ENCODE data around the gene DNAJC28. TPM values are rescaled to one million over a fixed set of nuclear protein-coding genes. Genes with fewer than 3 reads are reported as not detected.

Gene DNAJC28
- total RNA-seq, 1 experiment from 2014 or later, result 3.4 TPM

DNA sequence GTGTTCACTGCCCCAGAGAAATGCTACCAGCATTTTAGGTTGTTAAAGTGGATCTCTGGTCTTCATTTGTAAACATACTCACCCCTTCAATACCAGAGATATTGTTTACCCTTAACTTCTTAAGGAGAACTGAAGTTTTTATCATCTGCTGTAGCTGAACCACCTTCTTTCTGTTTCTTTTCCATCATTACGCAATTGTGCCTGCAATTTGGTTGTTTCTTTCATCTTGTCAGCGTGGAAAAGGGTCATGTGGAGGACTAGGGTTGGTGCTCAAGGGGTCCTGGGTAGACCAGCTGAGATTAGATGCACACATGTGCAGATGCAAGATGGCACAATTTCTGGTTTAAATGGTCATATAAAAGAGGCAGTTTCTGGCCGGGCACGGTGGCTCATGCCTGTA, 27.4 kb upstream of the DNAJC28 start:
- Mint-ChIP-seq H3K9me3 (no peaks in the 10 kb centered on the region), H3K4me3 (no peak overlapping the region), H3K36me3 (ENCODE audit: insufficient read depth in 1 of 3, low read depth in 3 of 3) (peaks cover 45 to 74% (median 67%) of the 10 kb centered on the region in 3 experiments; a peak in 6 of 7 replicates), H3K27me3 (ENCODE audit: low read depth) (no peaks in the 10 kb centered on the region), H3K27ac (peak overlapping the region in 1 of 3 experiments; percentile 23; a peak in 1 of 7 replicates), H3K4me1 (no peaks in the 10 kb centered on the region)
- Histone ChIP-seq H4K5ac (ENCODE audit: insufficient read length, low read depth, low read length) (no peak overlapping the region), H3K56ac (ENCODE audit: insufficient read length, low read depth, low read length) (no peak overlapping the region), H3K23ac (ENCODE audit: insufficient read length, low read depth, low read length) (no peak overlapping the region), H3K9me3 (ENCODE audit: control insufficient read depth, low read depth, low read length) (no peaks in the 10 kb centered on the region), H2AFZ (ENCODE audit: low read length) (no peak overlapping the region), H3K27me3 (ENCODE audit: insufficient read depth, low read length) (no peaks in the 10 kb centered on the region), H2BK15ac (ENCODE audit: low read depth, low read length) (no peak overlapping the region), H3K4me1 (ENCODE audit: insufficient read depth, low read length) (no peaks in the 10 kb centered on the region), H4K91ac (ENCODE audit: insufficient read length, low read depth, low read length) (no peak overlapping the region), H3K4ac (ENCODE audit: low read depth, low read length) (no peak overlapping the region), H4K8ac (replicated peaks; ENCODE audit: insufficient read length, low read depth, low read length) (no peak overlapping the region), H3K4me2 (ENCODE audit: insufficient read depth, insufficient read length, low read length) (no peak overlapping the region), H2BK120ac (ENCODE audit: low read depth, low read length, poor library complexity, severe bottlenecking) (no peak overlapping the region), H3K79me1 (ENCODE audit: insufficient read depth, low read depth, low read length, poor library complexity, severe bottlenecking) (no peaks in the 10 kb centered on the region), H4K20me1 (ENCODE audit: control insufficient read depth, insufficient read depth, insufficient read length) (no peaks in the 10 kb centered on the region), H2BK5ac (ENCODE audit: insufficient read length, low read length) (no peak overlapping the region), H3K14ac (ENCODE audit: insufficient read depth, low read length) (no peak overlapping the region), H3K79me2 (ENCODE audit: insufficient read depth, low read length) (no peaks in the 10 kb centered on the region), H3K18ac (ENCODE audit: insufficient read length, low read depth, low read length) (no peak overlapping the region), H3T11ph (ENCODE audit: low read length) (no peak overlapping the region), H3K9ac (ENCODE audit: extremely low read depth, insufficient read length, low read length) (no peak overlapping the region), H2BK20ac (ENCODE audit: low read depth, low read length, poor library complexity, severe bottlenecking) (no peak overlapping the region), H2AK5ac (ENCODE audit: insufficient read length, low read length) (no peak overlapping the region), H2BK12ac (ENCODE audit: insufficient read length, low read depth, low read length) (no peak overlapping the region), H3K27ac (ENCODE audit: insufficient read length, low read depth, low read length) (no peak overlapping the region), H3K23me2 (ENCODE audit: insufficient read length, low read depth, low read length, poor library complexity, severe bottlenecking) (no peaks in the 10 kb centered on the region)
- TF ChIP-seq, protein P1, sequence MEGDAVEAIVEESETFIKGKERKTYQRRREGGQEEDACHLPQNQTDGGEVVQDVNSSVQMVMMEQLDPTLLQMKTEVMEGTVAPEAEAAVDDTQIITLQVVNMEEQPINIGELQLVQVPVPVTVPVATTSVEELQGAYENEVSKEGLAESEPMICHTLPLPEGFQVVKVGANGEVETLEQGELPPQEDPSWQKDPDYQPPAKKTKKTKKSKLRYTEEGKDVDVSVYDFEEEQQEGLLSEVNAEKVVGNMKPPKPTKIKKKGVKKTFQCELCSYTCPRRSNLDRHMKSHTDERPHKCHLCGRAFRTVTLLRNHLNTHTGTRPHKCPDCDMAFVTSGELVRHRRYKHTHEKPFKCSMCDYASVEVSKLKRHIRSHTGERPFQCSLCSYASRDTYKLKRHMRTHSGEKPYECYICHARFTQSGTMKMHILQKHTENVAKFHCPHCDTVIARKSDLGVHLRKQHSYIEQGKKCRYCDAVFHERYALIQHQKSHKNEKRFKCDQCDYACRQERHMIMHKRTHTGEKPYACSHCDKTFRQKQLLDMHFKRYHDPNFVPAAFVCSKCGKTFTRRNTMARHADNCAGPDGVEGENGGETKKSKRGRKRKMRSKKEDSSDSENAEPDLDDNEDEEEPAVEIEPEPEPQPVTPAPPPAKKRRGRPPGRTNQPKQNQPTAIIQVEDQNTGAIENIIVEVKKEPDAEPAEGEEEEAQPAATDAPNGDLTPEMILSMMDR (conservative IDR thresholded peaks at IDR 0.05), result no peak
- no peak for DNase-seq
- no CpG with 5 or more reads among the region's 4 CpGs for WGBS (ENCODE audit: extremely low coverage, insufficient read length, low lambda C conversion rate)
